ENCODE data around the gene RNF157.
A peak's percentile ranks its signal among the peaks of the same experiment; 100 is the strongest.

RNF157 gene

GRCh38 chr17:76107509-76107908 lies 132.8 kb downstream of the RNF157 start:
- CTCF ChIA-PET = interaction anchor here (2.2 kb wide), 1 partner anchor 93 kb away, joined by 5 read pairs; no protein-coding TSS in a partner anchor
- no peak for TF ChIP-seq FOXM1 (IDR thresholded peaks at IDR 0.05; ENCODE audit: borderline replicate concordance)
- TF ChIP-seq BHLHE40 (IDR thresholded peaks at IDR 0.05; ENCODE audit: borderline replicate concordance) = no peak
- TF ChIP-seq NFRKB (IDR thresholded peaks at IDR 0.05) = no peak
- no peak for TF ChIP-seq PKNOX1 (IDR thresholded peaks at IDR 0.05)
- no peak for TF ChIP-seq FOXK2 (IDR thresholded peaks at IDR 0.05)
- no peak for TF ChIP-seq SP1 (IDR thresholded peaks at IDR 0.05)
- no peak for TF ChIP-seq L3MBTL2 (conservative IDR thresholded peaks at IDR 0.05)
- no peak for TF ChIP-seq ZNF384 (IDR thresholded peaks at IDR 0.05)
- no peak for TF ChIP-seq LEF1 (IDR thresholded peaks at IDR 0.05; ENCODE audit: borderline replicate concordance)
- no peak for TF ChIP-seq SUZ12 (IDR thresholded peaks at IDR 0.05)
- no peak for TF ChIP-seq ARNT (IDR thresholded peaks at IDR 0.05)
- no peak for TF ChIP-seq HDGF (IDR thresholded peaks at IDR 0.05; ENCODE audit: borderline replicate concordance)
- TF ChIP-seq FOXA1 (IDR thresholded peaks at IDR 0.05) = no peak
- no peak for TF ChIP-seq TARDBP (IDR thresholded peaks at IDR 0.05)
- no peak for TF ChIP-seq ELF4 (IDR thresholded peaks at IDR 0.05)
- no peak for TF ChIP-seq CTBP1 (IDR thresholded peaks at IDR 0.05; ENCODE audit: borderline replicate concordance)
- POLR2A ChIA-PET = interaction anchor here (1.1 kb wide), 1 partner anchor 13 kb away, joined by 3 read pairs; no protein-coding TSS in a partner anchor
- DNase-seq (ENCODE audit: extremely low spot score) = no peak

GRCh38 chr17:76106703-76107102 lies 133.6 kb downstream of the RNF157 start:
- ChIA-PET POLR2A (interaction anchor here (1.6 kb wide), 1 partner anchor 15 kb away, joined by 3 read pairs; no protein-coding TSS in a partner anchor), CTCF (interaction anchor here (0.9 to 2.2 kb wide), 2 partner anchors 17 to 92 kb away, joined by 3 to 5 read pairs; no protein-coding TSS in a partner anchor)
- DNase-seq (ENCODE audit: extremely low spot score) = no peak
- TF ChIP-seq SUZ12 (IDR thresholded peaks at IDR 0.05) (no peak), PKNOX1 (IDR thresholded peaks at IDR 0.05) (no peak), FOXM1 (IDR thresholded peaks at IDR 0.05; ENCODE audit: borderline replicate concordance) (no peak), BHLHE40 (IDR thresholded peaks at IDR 0.05; ENCODE audit: borderline replicate concordance) (no peak), ELF4 (IDR thresholded peaks at IDR 0.05) (no peak)

- DNase-seq (ENCODE audit: extremely low spot score) = no peak
- ChIA-PET CTCF (no interaction called here), POLR2A (interaction anchor here (1.1 to 3.1 kb wide), 6 partner anchors 11 to 160 kb away, joined by 3 to 12 read pairs (median 5); partner anchors contain the start of gene SRP68)
- TF ChIP-seq L3MBTL2 (conservative IDR thresholded peaks at IDR 0.05) (no peak), ZNF384 (IDR thresholded peaks at IDR 0.05) (no peak), ELF4 (IDR thresholded peaks at IDR 0.05) (no peak), NFRKB (IDR thresholded peaks at IDR 0.05) (no peak), LEF1 (IDR thresholded peaks at IDR 0.05; ENCODE audit: borderline replicate concordance) (no peak)
Measured at GRCh38 chr17:76104896-76105231, 135.4 kb downstream of the RNF157 start.

GRCh38 chr17:76104140-76104895 lies 136.0 kb downstream of the RNF157 start:
- TF ChIP-seq LEF1 (IDR thresholded peaks at IDR 0.05; ENCODE audit: borderline replicate concordance) = no peak
- TF ChIP-seq BHLHE40 (IDR thresholded peaks at IDR 0.05; ENCODE audit: borderline replicate concordance) = no peak
- 0 out of 2 replicates have a peak, but pooled peaks have one; percentile 41 for TF ChIP-seq L3MBTL2 (conservative IDR thresholded peaks at IDR 0.05)
- DNase-seq (ENCODE audit: extremely low spot score) = no peak
- ChIA-PET POLR2A (interaction anchor here (0.6 to 3.1 kb wide), 16 partner anchors 11 to 249 kb away, joined by 3 to 13 read pairs (median 4); partner anchors contain the start of genes SRP68 and WBP2), CTCF (interaction anchor here (0.6 to 2.6 kb wide), 4 partner anchors 88 to 175 kb away, joined by 3 to 8 read pairs (median 4); no protein-coding TSS in a partner anchor)

- POLR2A ChIA-PET = interaction anchor here (0.6 to 3.1 kb wide), 17 partner anchors 10 to 248 kb away, joined by 3 to 13 read pairs (median 4); partner anchors contain the start of genes SRP68 and WBP2
- DNase-seq (ENCODE audit: extremely low spot score) = peak; percentile 99
- TF ChIP-seq TARDBP (IDR thresholded peaks at IDR 0.05) (no peak), L3MBTL2 (conservative IDR thresholded peaks at IDR 0.05) (peak; percentile 87), ELF4 (IDR thresholded peaks at IDR 0.05) (peak; percentile 55)
- CTCF ChIA-PET = interaction anchor here (0.6 to 2.6 kb wide), 5 partner anchors 11 to 176 kb away, joined by 3 to 8 read pairs (median 3); no protein-coding TSS in a partner anchor
Measured at GRCh38 chr17:76103274-76104139, 136.8 kb downstream of the RNF157 start, which contains the start of gene EXOC7. TSS of gene EXOC7 (minus strand) at chr17:76103787. CDS start at chr17:76103692, 95 bp downstream.

GRCh38 chr17:76102944-76103273 lies 137.4 kb downstream of the RNF157 start:
- no peak for DNase-seq (ENCODE audit: extremely low spot score)
- TF ChIP-seq PKNOX1 (IDR thresholded peaks at IDR 0.05) = no peak
- TF ChIP-seq TARDBP (IDR thresholded peaks at IDR 0.05) = no peak
- TF ChIP-seq ELF4 (IDR thresholded peaks at IDR 0.05) = no peak
- no peak for TF ChIP-seq L3MBTL2 (conservative IDR thresholded peaks at IDR 0.05)
- no peak for TF ChIP-seq ZNF384 (IDR thresholded peaks at IDR 0.05)
- TF ChIP-seq FOXM1 (IDR thresholded peaks at IDR 0.05; ENCODE audit: borderline replicate concordance) = no peak
- no peak for TF ChIP-seq NFRKB (IDR thresholded peaks at IDR 0.05)
- TF ChIP-seq SP1 (IDR thresholded peaks at IDR 0.05) = no peak
- no peak for TF ChIP-seq LEF1 (IDR thresholded peaks at IDR 0.05; ENCODE audit: borderline replicate concordance)
- no peak for TF ChIP-seq HDGF (IDR thresholded peaks at IDR 0.05; ENCODE audit: borderline replicate concordance)
- TF ChIP-seq FOXA1 (IDR thresholded peaks at IDR 0.05) = no peak
- no peak for TF ChIP-seq BHLHE40 (IDR thresholded peaks at IDR 0.05; ENCODE audit: borderline replicate concordance)
- no peak for TF ChIP-seq FOXK2 (IDR thresholded peaks at IDR 0.05)
- CTCF ChIA-PET = interaction anchor here (0.7 to 2.6 kb wide), 4 partner anchors 11 to 176 kb away, joined by 3 to 8 read pairs (median 4); no protein-coding TSS in a partner anchor
- POLR2A ChIA-PET = interaction anchor here (1.0 to 3.1 kb wide), 8 partner anchors 9 to 176 kb away, joined by 3 to 13 read pairs (median 4); partner anchors contain the start of gene SRP68

All from HEK293T (cell line).